Ectodermal cell (in vitro differentiated cells): ENCODE measurements around the gene DIAPH2.

Experiments
- H3K27ac ChIP-seq: 2 replicates; pipeline ENCODE4 v1.7.0; 2013; ENCODE audit warnings: mild to moderate bottlenecking, low read depth, low read length; ENCODE audit not compliant: insufficient read depth, poor library complexity, severe bottlenecking
- H3K27me3 ChIP-seq: 2 replicates; pipeline ENCODE4 v1.7.0; 2013; ENCODE audit warnings: mild to moderate bottlenecking, low read length; ENCODE audit not compliant: insufficient read depth, control insufficient read depth, poor library complexity, severe bottlenecking
- H3K36me3 ChIP-seq: one replicate; pipeline ENCODE4 v1.7.0; 2013; ENCODE audit warnings: low read length; ENCODE audit not compliant: control insufficient read depth, insufficient read depth
- H3K4me1 ChIP-seq: one replicate; pipeline ENCODE4 v1.7.0; 2013; ENCODE audit warnings: low read length; ENCODE audit not compliant: control insufficient read depth, insufficient read depth
- H3K4me3 ChIP-seq: 2 replicates; pipeline ENCODE4 v1.7.0; 2013; ENCODE audit warnings: low read depth, low read length, control low read depth; ENCODE audit not compliant: insufficient read depth
- H3K9me3 ChIP-seq: 2 replicates; pipeline ENCODE4 v1.7.0; 2013; ENCODE audit warnings: mild to moderate bottlenecking, low read length, moderate library complexity; ENCODE audit not compliant: control insufficient read depth
- WGBS, 2 experiments: methylation state at CpG; one replicate each; pipeline ENCODE4 v1.1.7; 2013; ENCODE audit warnings: missing lambda C conversion rate in 2 of 2; 5-methylcytosine and 5-hydroxymethylcytosine counted together

DIAPH2 gene

GRCh38 chrX:96982161-96982560 lies 297.5 kb downstream of the DIAPH2 start:
- Histone ChIP-seq H3K9me3 (no peaks in the 10 kb centered on the region), H3K4me3 (no peak overlapping the region), H3K27ac (no peak overlapping the region), H3K4me1 (no peaks in the 10 kb centered on the region), H3K36me3 (no peaks in the 10 kb centered on the region), H3K27me3 (no peaks in the 10 kb centered on the region)
- 42 to 50% methylated on average over 1 of the region's 1 CpG for WGBS, 2 experiments

GRCh38 chrX:96984538-96984937 lies 299.9 kb downstream of the DIAPH2 start:
- Histone ChIP-seq H3K4me3 (no peak overlapping the region), H3K27ac (no peak overlapping the region), H3K9me3 (no peaks in the 10 kb centered on the region), H3K36me3 (no peaks in the 10 kb centered on the region), H3K27me3 (no peaks in the 10 kb centered on the region), H3K4me1 (no peaks in the 10 kb centered on the region)
- 87 to 97% methylated on average over 2 of the region's 3 CpGs for WGBS, 2 experiments

- Histone ChIP-seq H3K27ac (no peak overlapping the region), H3K4me1 (no peaks in the 10 kb centered on the region), H3K27me3 (no peaks in the 10 kb centered on the region), H3K4me3 (no peak overlapping the region), H3K36me3 (no peaks in the 10 kb centered on the region), H3K9me3 (no peaks in the 10 kb centered on the region)
- WGBS, 2 experiments: 80% methylated on average over 1 of the region's 2 CpGs; no CpG with 5 or more reads in 1 of the 2 experiments
Measured at GRCh38 chrX:96985046-96985445, 300.4 kb downstream of the DIAPH2 start.

DNA sequence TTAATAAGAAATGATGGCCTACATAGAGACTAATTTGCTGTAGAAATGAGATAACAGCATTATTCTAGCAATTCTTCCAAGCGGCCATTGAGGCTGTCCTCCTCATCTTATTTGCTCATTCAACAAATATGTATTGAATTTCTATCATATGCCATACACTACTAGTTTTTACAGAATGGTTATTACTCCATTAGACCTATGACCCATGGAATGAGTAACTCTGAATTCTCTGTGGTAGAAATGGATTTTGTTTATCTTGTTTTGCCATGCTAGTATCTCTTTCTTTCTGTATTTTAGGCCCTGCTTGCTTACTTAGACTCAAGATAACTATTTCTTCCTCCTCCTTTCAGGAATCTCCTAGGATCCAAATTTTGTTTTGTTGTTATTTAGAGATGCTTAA lies 302.6 kb downstream of the DIAPH2 start:
- Histone ChIP-seq H3K27me3 (no peaks in the 10 kb centered on the region), H3K9me3 (no peaks in the 10 kb centered on the region), H3K4me1 (no peaks in the 10 kb centered on the region), H3K36me3 (no peaks in the 10 kb centered on the region), H3K4me3 (no peak overlapping the region), H3K27ac (no peak overlapping the region)
- no CpG with 5 or more reads among the region's 1 CpG for WGBS, 2 experiments

GRCh38 chrX:96989830-96990571 lies 305.4 kb downstream of the DIAPH2 start:
- WGBS, 2 experiments: 81 to 90% methylated on average over 3 of the region's 5 CpGs
- Histone ChIP-seq H3K36me3 (no peaks in the 10 kb centered on the region), H3K27me3 (no peaks in the 10 kb centered on the region), H3K4me1 (no peaks in the 10 kb centered on the region), H3K4me3 (no peak overlapping the region), H3K9me3 (no peaks in the 10 kb centered on the region), H3K27ac (no peak overlapping the region)

DNA sequence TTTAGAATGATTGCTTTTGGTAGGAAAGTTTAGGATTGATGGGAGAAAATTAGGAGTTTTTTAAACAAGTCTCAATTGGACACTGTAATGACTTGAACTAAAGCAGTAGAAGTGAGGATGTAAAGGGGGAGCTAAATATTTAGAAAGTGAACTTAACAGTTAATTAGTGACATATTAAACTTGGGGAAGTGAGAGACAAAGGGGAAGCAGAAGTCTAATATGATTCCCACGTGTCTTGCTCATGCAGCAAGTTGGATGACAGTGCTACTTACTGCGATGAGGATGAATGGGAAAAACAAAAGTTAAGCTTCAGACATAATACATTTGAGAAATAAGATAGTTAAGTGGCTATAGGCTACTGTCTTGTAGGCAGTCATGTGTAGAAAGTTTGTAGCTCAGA lies 309.5 kb downstream of the DIAPH2 start:
- H3K36me3 ChIP-seq: no peaks in the 10 kb centered on the region
- 94 to 100% methylated on average over 2 of the region's 2 CpGs for WGBS, 2 experiments
- no peak overlapping the region for H3K4me3 ChIP-seq
- H3K4me1 ChIP-seq: no peaks in the 10 kb centered on the region
- H3K27me3 ChIP-seq: no peaks in the 10 kb centered on the region
- no peaks in the 10 kb centered on the region for H3K9me3 ChIP-seq
- no peak overlapping the region for H3K27ac ChIP-seq

DNA sequence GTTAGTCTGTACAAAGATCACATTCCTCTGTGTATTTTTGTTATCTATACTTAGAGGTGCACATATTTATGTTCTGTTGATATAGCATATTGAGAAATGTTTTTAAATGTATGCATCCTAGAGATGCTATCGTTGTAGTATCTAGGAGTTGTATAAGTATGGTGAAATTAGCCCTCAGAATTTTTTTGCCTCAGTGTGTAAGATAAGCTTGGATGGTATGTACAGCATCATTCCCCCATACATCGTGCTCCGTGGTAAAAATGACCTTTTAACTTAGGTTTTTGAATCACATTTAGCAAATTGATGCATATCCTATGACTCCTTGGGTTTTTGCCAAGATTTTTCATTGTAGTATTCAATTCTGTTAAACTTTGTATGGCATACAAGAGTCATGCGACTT lies 312.6 kb downstream of the DIAPH2 start:
- Histone ChIP-seq H3K4me3 (no peak overlapping the region), H3K36me3 (no peaks in the 10 kb centered on the region), H3K9me3 (no peaks in the 10 kb centered on the region), H3K4me1 (no peaks in the 10 kb centered on the region), H3K27ac (no peak overlapping the region), H3K27me3 (no peaks in the 10 kb centered on the region)
- WGBS, 2 experiments: 87 to 100% methylated on average over 1 to 4 of the region's 4 CpGs

GRCh38 chrX:97000682-97001368 lies 316.2 kb downstream of the DIAPH2 start:
- H3K27me3 ChIP-seq: no peaks in the 10 kb centered on the region
- H3K9me3 ChIP-seq: no peaks in the 10 kb centered on the region
- no peak overlapping the region for H3K27ac ChIP-seq
- no peak overlapping the region for H3K4me3 ChIP-seq
- H3K36me3 ChIP-seq: no peaks in the 10 kb centered on the region
- H3K4me1 ChIP-seq: no peaks in the 10 kb centered on the region

DNA sequence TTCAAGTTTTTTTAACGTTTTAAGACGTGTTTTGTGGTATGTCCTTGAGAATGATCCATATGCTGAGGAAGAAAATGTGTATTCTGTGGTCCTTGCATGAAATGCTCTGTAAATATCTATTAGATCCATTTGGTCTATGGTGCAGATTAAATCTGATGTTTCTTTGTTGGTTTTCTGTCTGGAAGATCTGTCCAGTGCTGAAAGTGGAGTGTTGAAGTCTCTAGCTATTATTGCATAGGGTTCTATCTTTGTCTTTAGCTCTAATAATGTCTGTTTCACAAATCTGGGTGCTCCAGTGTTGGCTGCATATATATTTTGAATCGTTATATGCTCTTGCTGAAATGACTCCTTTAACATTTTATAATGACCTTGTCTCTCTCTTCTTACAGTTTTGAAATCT lies 321.5 kb downstream of the DIAPH2 start:
- WGBS, 2 experiments: 100% methylated on average over 2 to 3 of the region's 3 CpGs
- Histone ChIP-seq H3K9me3 (no peaks in the 10 kb centered on the region), H3K4me1 (no peaks in the 10 kb centered on the region), H3K36me3 (no peaks in the 10 kb centered on the region), H3K27ac (no peak overlapping the region), H3K27me3 (no peaks in the 10 kb centered on the region), H3K4me3 (no peak overlapping the region)

- no peaks in the 10 kb centered on the region for H3K9me3 ChIP-seq
- H3K36me3 ChIP-seq: no peaks in the 10 kb centered on the region
- H3K4me3 ChIP-seq: no peak overlapping the region
- H3K27me3 ChIP-seq: no peaks in the 10 kb centered on the region
- H3K4me1 ChIP-seq: no peaks in the 10 kb centered on the region
- no peak overlapping the region for H3K27ac ChIP-seq
Measured at GRCh38 chrX:97009391-97009790, 324.7 kb downstream of the DIAPH2 start.
